Loucy (cell line): Measurements from ENCODE around the gene ADARB2.

Experiments used
- EZH2phosphoT487 ChIP-seq: fragments of 200-600 bp; IDR thresholded peaks from 2 replicates; pipeline ENCODE4 v1.6.1; 2018; ENCODE audit warnings: antibody characterized with exemption, mild to moderate bottlenecking, moderate library complexity, borderline replicate concordance
- TF ChIP-seq, protein P1 (sequence below): fragments of 200-600 bp; sonication (generic); conservative IDR thresholded peaks from 2 replicates; pipeline ENCODE4 v1.5.1; 2014; ENCODE audit warnings: mild to moderate bottlenecking, antibody characterized with exemption, low read length

DNA sequence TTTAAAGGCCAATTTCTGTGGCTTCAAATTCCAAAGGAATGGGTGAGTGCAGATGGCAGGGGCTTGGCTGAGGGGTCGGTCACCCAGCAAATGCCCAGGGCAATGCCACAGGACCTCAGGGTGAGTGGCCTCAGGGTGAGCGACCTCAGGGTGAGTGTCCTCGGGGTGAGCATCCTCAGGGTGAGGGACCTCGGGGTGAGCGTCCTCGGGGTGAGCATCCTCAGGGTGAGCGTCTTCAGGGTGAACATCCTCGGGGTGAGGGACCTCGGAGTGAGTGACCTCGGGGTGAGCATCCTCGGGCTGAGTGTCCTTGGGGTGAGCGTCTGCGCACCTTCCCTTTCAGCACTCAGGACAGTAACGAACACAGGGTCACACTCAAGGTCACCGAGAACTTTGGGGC lies 59.2 kb downstream of the ADARB2 start:
- TF ChIP-seq, protein P1, sequence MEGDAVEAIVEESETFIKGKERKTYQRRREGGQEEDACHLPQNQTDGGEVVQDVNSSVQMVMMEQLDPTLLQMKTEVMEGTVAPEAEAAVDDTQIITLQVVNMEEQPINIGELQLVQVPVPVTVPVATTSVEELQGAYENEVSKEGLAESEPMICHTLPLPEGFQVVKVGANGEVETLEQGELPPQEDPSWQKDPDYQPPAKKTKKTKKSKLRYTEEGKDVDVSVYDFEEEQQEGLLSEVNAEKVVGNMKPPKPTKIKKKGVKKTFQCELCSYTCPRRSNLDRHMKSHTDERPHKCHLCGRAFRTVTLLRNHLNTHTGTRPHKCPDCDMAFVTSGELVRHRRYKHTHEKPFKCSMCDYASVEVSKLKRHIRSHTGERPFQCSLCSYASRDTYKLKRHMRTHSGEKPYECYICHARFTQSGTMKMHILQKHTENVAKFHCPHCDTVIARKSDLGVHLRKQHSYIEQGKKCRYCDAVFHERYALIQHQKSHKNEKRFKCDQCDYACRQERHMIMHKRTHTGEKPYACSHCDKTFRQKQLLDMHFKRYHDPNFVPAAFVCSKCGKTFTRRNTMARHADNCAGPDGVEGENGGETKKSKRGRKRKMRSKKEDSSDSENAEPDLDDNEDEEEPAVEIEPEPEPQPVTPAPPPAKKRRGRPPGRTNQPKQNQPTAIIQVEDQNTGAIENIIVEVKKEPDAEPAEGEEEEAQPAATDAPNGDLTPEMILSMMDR, result no peak
- no peak for TF ChIP-seq EZH2phosphoT487
